NOMO-1 treated with DMSO at 0.1 percent for 48 hours (cell line): ENCODE measurements around the gene SGPL1.
A peak's percentile ranks its signal among the peaks of the same experiment; 100 is the strongest.
"Not testable (repeated sequence)": the region's sequence is repeated elsewhere in the genome, so short reads cannot be mapped to it uniquely, and the experiment has no call there.

Experiments
- DNase-seq: peaks from one replicate; lab custom pipeline; 2025; ENCODE audit not compliant: unreplicated experiment; lab: John Stamatoyannopoulos, UW

SGPL1 gene

DNA sequence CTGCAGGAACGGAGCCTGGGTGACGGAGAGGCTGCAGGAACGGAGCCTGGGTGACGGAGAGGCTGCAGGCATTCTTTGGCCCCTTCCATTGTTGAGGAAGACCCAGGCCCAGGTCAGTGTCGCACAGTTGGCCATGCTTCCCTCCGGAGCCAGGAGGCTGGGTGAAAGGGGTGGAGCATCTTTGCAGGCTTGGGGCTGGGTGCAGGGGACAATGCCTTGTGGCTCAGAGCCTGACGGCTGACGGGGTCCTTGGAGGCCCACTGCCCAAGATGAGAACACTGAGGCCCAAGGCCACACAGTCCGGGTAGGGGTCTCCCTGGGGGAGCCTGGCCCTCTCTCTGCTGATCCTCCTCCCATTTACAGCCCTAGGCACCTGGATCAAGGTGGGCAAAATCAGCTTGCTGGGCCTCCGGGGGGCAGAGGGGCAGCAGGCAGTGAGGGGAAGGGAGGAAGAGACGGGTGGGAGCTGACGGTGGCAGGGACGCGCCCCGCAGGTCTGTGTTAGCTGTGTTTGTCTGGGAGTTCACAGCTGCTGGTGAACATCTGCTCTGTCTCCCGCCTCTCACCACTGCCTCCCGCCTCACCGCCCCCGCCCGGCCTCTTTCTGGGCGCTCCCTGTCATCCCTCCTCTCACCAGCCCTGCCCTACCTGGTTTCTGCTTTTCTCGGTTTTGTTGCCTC is 103.2 kb downstream of the SGPL1 start:
- DNase-seq = no peak

GRCh38 chr10:70919906-70920305 is 104.2 kb downstream of the SGPL1 start:
- DNase-seq = not testable (repeated sequence)

DNA sequence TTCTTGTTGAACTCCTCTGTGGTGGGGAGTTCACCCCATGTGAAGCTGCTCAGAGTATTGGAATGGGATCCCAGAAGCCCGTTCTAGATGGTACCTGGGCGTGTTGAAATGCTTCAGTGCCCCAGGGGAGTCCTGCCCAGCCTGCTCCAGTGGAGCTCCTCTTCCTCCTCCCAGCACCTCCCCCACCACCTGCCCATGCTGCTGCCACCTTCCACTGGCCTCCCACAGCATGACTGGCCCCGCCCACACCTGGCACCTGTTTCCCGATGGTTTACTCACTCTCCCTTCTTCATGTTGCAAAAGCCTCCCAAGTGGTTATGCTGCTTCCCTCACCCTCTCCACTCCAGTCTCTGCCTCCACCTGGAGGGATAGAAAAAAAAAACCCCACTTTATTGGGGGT is 104.8 kb downstream of the SGPL1 start:
- no peak for DNase-seq

DNA sequence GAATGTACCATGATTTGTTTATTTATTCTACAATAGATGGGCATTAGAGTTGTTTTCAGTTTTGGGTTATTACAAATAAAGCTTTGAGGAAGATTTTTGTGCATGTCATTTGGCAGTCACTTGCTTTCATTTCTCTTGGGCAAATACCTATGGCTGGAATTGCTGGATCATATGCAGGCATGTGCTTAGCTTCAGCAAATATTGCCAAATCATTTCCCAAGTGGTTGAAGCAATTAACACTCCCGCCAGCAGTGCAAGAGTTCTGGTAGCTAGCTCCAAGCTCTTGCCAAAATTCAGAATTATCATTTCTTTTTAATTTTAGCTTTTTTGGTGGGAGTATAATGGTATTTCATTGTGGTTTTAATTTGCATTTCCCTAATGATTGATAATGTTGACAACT is 105.5 kb downstream of the SGPL1 start:
- no peak for DNase-seq

GRCh38 chr10:70923696-70924095 is 107.9 kb downstream of the SGPL1 start:
- no peak for DNase-seq

DNA sequence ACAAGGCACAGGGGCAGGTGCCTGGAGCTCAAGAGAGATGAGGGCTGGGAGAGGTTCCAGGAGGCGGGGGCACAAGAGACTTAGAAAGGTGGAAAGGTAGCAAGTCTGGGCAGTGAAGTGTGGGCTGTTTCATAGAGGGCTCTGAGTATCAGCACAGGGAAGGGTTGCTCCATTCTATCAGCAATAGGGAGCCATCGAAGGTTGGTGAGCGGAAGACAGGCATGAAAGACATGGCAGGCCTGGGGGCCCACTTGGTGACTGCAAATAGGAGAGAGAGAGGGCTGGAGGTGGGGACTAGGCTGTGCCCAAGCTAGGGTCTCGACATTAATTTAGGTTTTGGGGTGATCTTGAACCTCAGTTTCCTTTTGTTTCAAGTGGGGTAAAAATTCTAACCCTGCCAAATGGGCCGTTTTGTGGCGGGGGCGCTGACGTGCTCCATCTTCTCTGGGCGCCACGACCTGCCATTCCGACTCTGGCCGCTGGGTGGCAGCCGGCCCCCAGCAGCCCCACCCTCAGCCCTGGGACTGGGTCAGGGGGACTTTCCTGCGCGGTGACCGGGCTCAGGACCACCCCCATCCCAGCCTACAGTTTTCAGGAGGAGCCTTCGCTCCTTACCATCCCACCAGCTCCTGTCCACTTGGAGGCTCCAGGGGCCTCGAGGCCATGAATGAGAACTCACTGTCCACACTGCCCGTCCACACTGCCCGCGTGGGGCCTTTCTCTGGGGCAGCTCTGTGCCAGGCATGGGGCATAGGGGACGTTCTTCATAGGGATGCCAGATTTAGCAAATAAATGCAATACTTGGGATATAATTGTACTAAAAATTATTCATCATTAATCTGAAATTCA is 109.9 kb downstream of the SGPL1 start:
- DNase-seq = peak; percentile 11

DNA sequence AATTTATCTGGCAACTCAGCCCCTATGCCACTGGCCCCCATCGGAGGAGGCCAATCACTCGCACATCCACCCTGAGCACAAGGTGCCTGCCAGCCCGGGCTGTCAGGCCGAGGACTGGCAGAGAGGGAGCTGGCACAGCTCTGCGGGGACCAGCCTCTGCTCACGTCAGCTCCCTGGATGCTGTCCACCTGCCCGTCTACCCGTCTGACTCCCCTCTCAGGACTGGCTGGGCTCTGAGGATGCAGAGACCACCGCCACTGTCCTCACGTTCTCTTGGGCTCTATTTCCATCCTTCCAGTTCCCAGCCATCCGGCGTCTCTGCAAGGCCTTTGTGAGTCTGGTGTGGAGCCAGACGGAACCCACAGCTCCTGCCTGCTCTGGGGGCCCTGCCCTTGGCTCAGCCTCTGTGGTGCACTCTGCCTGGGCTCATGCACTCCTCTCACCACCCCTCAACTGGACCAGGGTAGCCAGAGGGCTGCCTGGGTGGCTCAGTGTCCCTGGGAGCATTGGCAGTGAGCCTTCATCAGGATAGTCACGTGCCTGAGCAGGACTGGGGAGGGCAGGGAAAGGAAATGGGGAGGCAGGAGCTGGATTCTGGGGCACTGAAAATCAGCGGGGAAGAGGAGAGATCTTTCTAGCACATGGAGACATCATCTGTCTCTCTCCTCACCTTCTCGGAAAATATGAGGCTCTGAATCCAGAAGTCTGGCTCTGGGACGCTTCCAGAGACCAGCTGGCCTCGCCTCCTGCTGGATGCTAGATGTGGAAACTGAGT is 110.7 kb downstream of the SGPL1 start:
- no peak for DNase-seq

- peak; percentile 3 for DNase-seq
Measured at GRCh38 chr10:70927189-70927943, 111.6 kb downstream of the SGPL1 start.

- no peak for DNase-seq
Measured at GRCh38 chr10:70928140-70928539, 112.4 kb downstream of the SGPL1 start.

DNA sequence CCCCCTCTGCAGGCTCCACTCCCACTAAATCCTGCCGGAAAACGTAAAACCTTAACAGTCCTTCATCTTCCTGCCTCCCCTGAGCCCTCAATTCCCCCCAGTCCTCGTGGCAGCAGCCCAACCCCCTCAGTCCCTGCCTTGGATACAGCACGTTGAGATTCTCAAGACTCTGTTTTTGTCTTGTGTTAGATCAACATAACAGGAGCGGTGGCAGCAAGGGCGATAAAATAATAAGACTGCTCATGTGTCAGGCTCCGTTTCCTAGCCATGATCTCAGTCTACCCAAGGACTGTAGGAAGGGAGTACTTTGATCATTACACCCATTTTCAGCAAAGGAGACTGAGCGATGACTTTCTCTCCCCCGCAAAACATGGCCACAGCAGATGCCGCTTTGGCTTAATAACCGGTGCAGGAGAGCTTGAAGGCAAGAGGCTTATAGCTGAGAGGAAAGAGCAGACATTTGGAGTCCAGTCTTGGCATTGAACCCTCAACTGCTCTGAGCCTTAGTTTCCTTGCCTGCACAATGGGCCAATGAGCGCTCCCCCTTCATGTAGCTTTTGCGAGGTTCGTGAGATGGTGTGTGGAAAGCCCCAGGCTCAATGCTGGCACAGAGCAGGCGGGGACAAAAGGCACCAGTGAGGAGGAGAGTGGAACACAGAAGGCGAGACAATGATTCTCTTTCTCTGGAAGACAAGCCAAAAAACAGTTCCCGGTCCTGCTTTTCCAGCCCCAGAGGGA is 114.7 kb downstream of the SGPL1 start:
- DNase-seq = no peak
